HFFc6 (cell line): ENCODE results near the gene GPR146. TPM values are rescaled to one million over a fixed set of nuclear protein-coding genes. Genes with fewer than 3 reads are reported as not detected.

ENCODE experiments used
- DNase-seq: peaks from one replicate; pipeline ENCODE4 v3.0.0-alpha.2; 2018
- H3K27ac Mint-ChIP-seq: 2 replicates; pipeline ENCODE4 v1.8.0; 2020; ENCODE audit warnings: mild to moderate bottlenecking, mixed read lengths
- H3K27me3 Mint-ChIP-seq: 2 replicates; pipeline ENCODE4 v1.8.0; 2021; ENCODE audit warnings: mild to moderate bottlenecking, moderate library complexity, mixed read lengths; ENCODE audit not compliant: insufficient read depth
- H3K36me3 Mint-ChIP-seq: 2 replicates; pipeline ENCODE4 v1.8.0; 2021; ENCODE audit warnings: low read depth, mixed read lengths
- H3K4me1 Mint-ChIP-seq: 2 replicates; pipeline ENCODE4 v1.8.0; 2020; ENCODE audit warnings: low read depth, mixed read lengths
- H3K4me3 Mint-ChIP-seq: 2 replicates; pipeline ENCODE4 v1.8.0; 2020; ENCODE audit warnings: mild to moderate bottlenecking, moderate library complexity, mixed read lengths
- H3K9me3 Mint-ChIP-seq: 2 replicates; pipeline ENCODE4 v1.8.0; 2020; ENCODE audit warnings: mild to moderate bottlenecking, mixed read lengths
- CTCF ChIP-seq: fragments of 200-600 bp; sonication (generic); IDR thresholded peaks from 2 replicates; pipeline ENCODE4 v1.5.0; 2021; ENCODE audit warnings: antibody characterized with exemption, mild to moderate bottlenecking
- total RNA-seq, 6 experiments: library from RNA; stranded (reverse); fragmentation: NEBNext Ultra II Directional; extraction: Animal tissue kit (Norgen Biotek cat#: 25700); gene quantifications; 2 replicates in 1 of 6; 3 replicates in 5 of 6; pipeline ENCODE4 v1.2.3, GENCODE V29; 2021

The GPR146 gene
- total RNA-seq, 6 experiments from 2014 or later, result 0.26 to 0.92 (median 0.52) TPM

- Mint-ChIP-seq H3K36me3 (peaks cover 11% of the 10 kb centered on the region; the same call in 1 of the 2 replicates), H3K27me3 (peaks cover 3% of the 10 kb centered on the region; the same call in 1 of the 2 replicates), H3K4me1 (no peaks in the 10 kb centered on the region)
Measured at GRCh38 chr7:1004018-1004852, 40.1 kb upstream of the GPR146 start.

GRCh38 chr7:1005303-1005702 is 39.0 kb upstream of the GPR146 start:
- Mint-ChIP-seq H3K36me3 (peaks cover 17% of the 10 kb centered on the region), H3K4me3 (no peak overlapping the region), H3K9me3 (no peaks in the 10 kb centered on the region), H3K4me1 (no peaks in the 10 kb centered on the region), H3K27ac (no peak overlapping the region), H3K27me3 (peaks cover 3% of the 10 kb centered on the region; the same call in 1 of the 2 replicates)
- no peak for TF ChIP-seq CTCF
- no peak for DNase-seq

More at GRCh38 chr7:1004018-1004852, 40.1 kb upstream of the GPR146 start:
- Mint-ChIP-seq H3K27ac (no peak overlapping the region), H3K4me3 (no peak overlapping the region), H3K9me3 (no peaks in the 10 kb centered on the region)
- TF ChIP-seq CTCF, result no peak
- DNase-seq, result no peak

- DNase-seq, result no peak
- Mint-ChIP-seq H3K9me3 (no peaks in the 10 kb centered on the region), H3K27ac (no peak overlapping the region), H3K4me1 (no peaks in the 10 kb centered on the region), H3K36me3 (peaks cover 17% of the 10 kb centered on the region), H3K27me3 (peaks cover 3% of the 10 kb centered on the region; the same call in 1 of the 2 replicates), H3K4me3 (no peak overlapping the region)
- TF ChIP-seq CTCF, result no peak
Measured at GRCh38 chr7:1007901-1008300, 36.4 kb upstream of the GPR146 start.

GRCh38 chr7:1008733-1009363 is 35.5 kb upstream of the GPR146 start:
- no peaks in the 10 kb centered on the region for H3K9me3 Mint-ChIP-seq
- TF ChIP-seq CTCF, result no peak
- no peaks in the 10 kb centered on the region for H3K4me1 Mint-ChIP-seq
- no peak overlapping the region for H3K4me3 Mint-ChIP-seq
- peaks cover 17% of the 10 kb centered on the region for H3K36me3 Mint-ChIP-seq
- DNase-seq, result no peak
- H3K27me3 Mint-ChIP-seq, result peaks cover 3% of the 10 kb centered on the region; the same call in 1 of the 2 replicates
- no peak overlapping the region for H3K27ac Mint-ChIP-seq

- Mint-ChIP-seq H3K4me1 (no peaks in the 10 kb centered on the region), H3K9me3 (no peaks in the 10 kb centered on the region), H3K27me3 (peaks cover 3% of the 10 kb centered on the region; the same call in 1 of the 2 replicates), H3K4me3 (no peak overlapping the region), H3K27ac (no peak overlapping the region), H3K36me3 (peaks cover 17% of the 10 kb centered on the region)
- TF ChIP-seq CTCF, result no peak
- no peak for DNase-seq
Measured at GRCh38 chr7:1009747-1010146, 34.6 kb upstream of the GPR146 start.
